ENCODE measurements around the gene MAML3.

The MAML3 gene

GRCh38 chr4:140123666-140124377 lies 30.2 kb downstream of the MAML3 start:
- DNase-seq, result no peak

- no peak for DNase-seq
Measured at GRCh38 chr4:140122891-140123290, 31.1 kb downstream of the MAML3 start.

- DNase-seq, result no peak
Measured at GRCh38 chr4:140121646-140122045, 32.3 kb downstream of the MAML3 start.

- DNase-seq, result no peak
Measured at GRCh38 chr4:140118931-140119640, 34.9 kb downstream of the MAML3 start.

- DNase-seq, result no peak
Measured at GRCh38 chr4:140117947-140118346, 36.0 kb downstream of the MAML3 start.

GRCh38 chr4:140116442-140117104 lies 37.4 kb downstream of the MAML3 start:
- peak; percentile 18 for DNase-seq

- DNase-seq, result no peak
Measured at GRCh38 chr4:140115140-140115539, 38.8 kb downstream of the MAML3 start.

- DNase-seq, result no peak
Measured at GRCh38 chr4:140113653-140114052, 40.3 kb downstream of the MAML3 start.

- DNase-seq, result no peak
Measured at GRCh38 chr4:140112576-140112975, 41.4 kb downstream of the MAML3 start.

GRCh38 chr4:140111256-140111655 lies 42.7 kb downstream of the MAML3 start:
- no peak for DNase-seq

- no peak for DNase-seq
Measured at GRCh38 chr4:140110542-140111215, 43.3 kb downstream of the MAML3 start.

- DNase-seq, result no peak
Measured at GRCh38 chr4:140109737-140110136, 44.2 kb downstream of the MAML3 start.

GRCh38 chr4:140109292-140109691 lies 44.7 kb downstream of the MAML3 start:
- DNase-seq, result no peak

- DNase-seq, result no peak
Measured at GRCh38 chr4:140108713-140109230, 45.2 kb downstream of the MAML3 start.

- no peak for DNase-seq
Measured at GRCh38 chr4:140108243-140108642, 45.7 kb downstream of the MAML3 start.

- no peak for DNase-seq
Measured at GRCh38 chr4:140106289-140106844, 47.6 kb downstream of the MAML3 start.

GRCh38 chr4:140105436-140105835 lies 48.5 kb downstream of the MAML3 start:
- DNase-seq, result no peak

- no peak for DNase-seq
Measured at GRCh38 chr4:140103676-140104075, 50.3 kb downstream of the MAML3 start.

- no peak for DNase-seq
Measured at GRCh38 chr4:140102421-140102820, 51.6 kb downstream of the MAML3 start.

- DNase-seq, result no peak
Measured at GRCh38 chr4:140100771-140101170, 53.2 kb downstream of the MAML3 start.

- peak; percentile 5 for DNase-seq
Measured at GRCh38 chr4:140099983-140100382, 54.0 kb downstream of the MAML3 start.

GRCh38 chr4:140098455-140099160 lies 55.4 kb downstream of the MAML3 start:
- DNase-seq, result no peak
